Measurements from ENCODE around the gene NAGPA.
"Not testable (repeated sequence)": the region's sequence is repeated elsewhere in the genome, so short reads cannot be mapped to it uniquely, and the experiment has no call there.

NAGPA gene, protein sequence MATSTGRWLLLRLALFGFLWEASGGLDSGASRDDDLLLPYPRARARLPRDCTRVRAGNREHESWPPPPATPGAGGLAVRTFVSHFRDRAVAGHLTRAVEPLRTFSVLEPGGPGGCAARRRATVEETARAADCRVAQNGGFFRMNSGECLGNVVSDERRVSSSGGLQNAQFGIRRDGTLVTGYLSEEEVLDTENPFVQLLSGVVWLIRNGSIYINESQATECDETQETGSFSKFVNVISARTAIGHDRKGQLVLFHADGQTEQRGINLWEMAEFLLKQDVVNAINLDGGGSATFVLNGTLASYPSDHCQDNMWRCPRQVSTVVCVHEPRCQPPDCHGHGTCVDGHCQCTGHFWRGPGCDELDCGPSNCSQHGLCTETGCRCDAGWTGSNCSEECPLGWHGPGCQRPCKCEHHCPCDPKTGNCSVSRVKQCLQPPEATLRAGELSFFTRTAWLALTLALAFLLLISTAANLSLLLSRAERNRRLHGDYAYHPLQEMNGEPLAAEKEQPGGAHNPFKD

DNA sequence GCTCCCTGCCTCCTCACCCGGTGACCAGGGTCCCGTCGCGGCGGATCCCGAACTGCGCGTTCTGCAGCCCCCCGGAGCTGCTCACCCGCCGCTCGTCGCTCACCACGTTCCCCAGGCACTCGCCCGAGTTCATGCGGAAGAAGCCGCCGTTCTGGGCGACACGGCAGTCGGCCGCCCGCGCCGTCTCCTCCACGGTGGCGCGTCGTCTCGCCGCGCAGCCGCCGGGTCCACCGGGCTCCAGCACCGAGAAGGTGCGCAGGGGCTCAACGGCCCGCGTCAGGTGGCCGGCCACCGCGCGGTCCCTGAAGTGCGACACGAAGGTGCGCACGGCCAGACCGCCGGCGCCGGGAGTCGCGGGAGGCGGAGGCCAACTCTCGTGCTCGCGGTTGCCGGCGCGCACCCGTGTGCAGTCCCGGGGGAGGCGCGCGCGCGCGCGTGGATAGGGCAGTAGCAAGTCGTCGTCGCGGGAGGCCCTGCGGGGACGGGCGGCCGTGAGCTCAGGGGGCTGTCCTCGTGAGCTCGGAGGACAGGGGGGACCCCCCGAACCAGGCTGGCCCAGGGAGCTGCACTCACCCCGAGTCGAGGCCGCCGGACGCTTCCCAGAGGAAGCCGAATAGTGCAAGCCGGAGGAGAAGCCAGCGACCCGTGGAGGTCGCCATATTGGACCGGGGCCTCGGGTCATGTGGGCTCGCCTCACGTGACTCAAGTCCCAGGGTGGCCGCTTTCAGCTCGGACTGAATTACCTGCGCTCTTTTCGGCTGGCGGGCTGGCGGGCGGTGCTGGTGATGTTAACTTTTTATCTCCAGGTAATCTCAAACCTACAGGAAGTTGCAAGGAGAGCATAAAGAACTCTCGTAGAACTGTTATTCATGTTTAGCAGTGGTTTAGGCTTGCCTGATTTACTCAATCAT lies at the start of gene NAGPA:
NAGPA (minus strand) TSS at position 680 of the 911 bp plus-strand sequence; CDS start at position 659, 21 bp downstream.
- DNase-seq (ENCODE audit: low spot score): peak; percentile 96

DNA sequence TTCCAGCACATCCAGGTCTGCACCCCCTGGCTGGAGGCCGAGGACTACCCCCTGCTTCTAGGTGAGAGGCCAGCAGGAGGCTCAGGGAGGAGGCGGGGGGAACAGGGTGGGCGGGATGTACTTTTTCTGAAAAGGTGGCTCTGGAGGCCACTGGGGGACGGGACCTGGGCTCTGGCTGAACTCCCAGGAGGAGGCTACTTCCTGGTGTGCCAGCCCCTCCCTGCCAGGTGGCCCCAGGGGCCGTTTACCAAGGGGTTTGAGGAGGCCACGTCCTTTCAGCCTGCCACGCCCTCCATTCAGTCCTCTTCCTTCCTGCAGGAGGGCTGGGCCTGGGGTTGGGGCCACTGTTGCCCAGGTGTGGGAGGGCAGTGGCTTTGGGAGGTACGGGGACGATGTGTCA lies 47.3 kb upstream of the NAGPA start:
- DNase-seq (ENCODE audit: low spot score): not testable (repeated sequence)

DNA sequence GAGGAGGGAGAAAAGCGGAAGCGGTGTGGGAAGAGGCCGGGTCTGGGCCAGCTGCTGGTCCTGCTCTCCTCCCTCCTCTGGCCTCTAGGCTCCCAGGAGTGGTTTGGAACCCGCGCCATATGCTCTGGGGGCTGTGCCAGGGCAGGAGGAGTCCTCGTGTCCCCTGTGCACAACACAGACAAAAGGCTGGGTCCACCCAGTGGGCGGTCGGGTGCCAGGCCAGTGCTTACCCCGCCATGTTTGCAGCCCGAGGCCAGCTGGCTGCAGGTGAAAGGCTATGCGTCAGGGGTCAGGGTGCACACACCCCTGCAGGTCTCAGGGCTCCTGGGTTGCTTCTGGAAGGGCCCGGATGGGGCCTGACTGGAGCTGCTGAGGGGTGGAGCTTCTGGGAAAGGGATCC lies 46.7 kb upstream of the NAGPA start:
- not testable (repeated sequence) for DNase-seq (ENCODE audit: low spot score)

DNA sequence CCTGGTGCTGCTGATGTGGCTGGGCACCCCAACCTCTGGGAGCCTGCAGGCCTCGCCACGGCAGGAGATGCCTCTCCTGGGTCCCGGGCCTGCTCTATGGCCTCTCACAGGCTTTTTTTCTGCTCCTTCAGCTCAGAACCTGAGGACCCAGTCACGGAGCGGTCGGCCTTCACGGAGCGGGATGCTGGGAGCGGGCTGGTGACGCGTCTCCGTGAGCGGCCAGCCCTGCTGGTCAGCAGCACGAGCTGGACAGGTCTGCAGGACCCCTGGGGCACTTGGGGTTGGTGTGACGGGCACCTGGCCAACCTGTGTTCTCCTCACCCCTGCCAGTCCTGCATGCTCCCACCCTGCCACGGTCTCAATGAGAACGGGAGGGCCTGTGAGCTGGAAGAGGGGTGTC lies 44.9 kb upstream of the NAGPA start:
- DNase-seq (ENCODE audit: low spot score): no peak

DNA sequence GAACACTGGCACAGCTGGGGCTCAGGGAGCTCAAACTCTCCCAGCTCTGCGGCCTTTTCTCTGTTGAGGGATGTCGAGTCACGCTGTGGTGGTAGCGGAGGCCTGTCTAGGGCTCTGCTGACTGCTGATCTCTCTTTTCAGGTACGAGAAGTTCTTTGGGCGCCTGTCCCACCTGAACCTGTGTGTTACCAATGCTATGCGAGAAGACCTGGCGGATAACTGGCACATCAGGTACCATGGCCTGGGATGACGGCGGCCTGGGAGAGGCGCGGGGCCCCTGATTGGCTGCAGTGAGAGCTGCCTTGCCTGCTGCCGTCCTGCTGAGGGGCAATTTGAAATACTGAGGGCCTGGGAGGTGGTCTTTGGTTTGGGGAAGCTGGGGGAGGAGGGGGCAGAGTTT lies 43.6 kb upstream of the NAGPA start:
- no peak for DNase-seq (ENCODE audit: low spot score)

DNA sequence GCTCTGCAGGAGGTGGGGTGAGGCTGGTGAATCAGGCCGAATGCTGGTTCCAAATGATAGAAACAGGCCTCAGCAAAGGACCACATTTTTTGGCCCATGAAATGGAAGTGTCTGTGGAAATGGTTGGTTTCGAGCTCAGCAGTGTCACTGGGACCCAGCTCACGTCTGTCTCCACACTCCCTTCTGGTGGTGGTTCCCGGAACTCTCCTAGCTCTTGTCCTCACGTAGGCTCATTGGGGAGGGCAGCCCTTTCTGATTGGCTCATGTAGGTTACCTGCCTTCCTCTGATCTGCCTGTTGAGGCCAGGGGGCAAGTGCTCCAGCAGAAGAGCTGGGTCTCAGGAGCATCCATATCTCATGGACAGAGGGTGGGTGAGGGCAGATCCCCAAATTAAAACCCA lies 41.9 kb upstream of the NAGPA start:
- DNase-seq (ENCODE audit: low spot score): no peak

DNA sequence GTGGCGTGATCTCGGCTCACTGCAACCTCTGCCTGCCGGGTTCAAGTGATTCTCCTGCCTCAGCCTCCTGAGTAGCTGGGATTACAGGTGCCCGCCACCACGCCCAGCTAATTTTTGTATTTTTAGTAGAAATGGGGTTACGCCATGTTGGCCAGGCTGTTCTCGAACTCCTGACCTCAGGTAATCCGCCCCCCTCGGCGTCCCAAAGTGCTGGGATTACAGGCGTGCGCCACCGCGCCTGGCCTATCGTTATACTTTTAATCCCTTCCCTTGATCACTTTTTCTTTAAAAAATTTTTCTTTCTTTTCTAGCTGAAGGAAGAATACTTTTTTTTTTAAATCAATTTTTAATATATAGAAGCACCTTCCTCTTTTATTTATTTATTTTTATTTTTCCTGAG lies 40.0 kb upstream of the NAGPA start:
- DNase-seq (ENCODE audit: low spot score): not testable (repeated sequence)

DNA sequence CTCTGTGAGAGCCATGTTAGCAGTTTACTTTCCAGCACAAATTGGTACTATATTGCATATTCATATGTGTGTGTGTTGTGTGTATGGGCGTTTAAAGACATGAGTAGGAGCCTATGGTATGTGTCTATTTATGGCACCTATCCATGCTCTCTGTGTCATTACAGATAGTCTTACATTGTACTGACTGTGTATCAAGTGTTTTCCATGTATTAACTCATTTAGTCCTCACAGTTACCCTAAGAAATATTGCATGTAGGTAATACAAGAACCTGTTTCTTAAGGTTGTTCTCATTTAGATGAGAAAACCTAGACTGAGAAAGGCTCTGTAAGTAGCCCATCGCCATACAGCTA lies 39.5 kb upstream of the NAGPA start:
- no peak for DNase-seq (ENCODE audit: low spot score)

DNA sequence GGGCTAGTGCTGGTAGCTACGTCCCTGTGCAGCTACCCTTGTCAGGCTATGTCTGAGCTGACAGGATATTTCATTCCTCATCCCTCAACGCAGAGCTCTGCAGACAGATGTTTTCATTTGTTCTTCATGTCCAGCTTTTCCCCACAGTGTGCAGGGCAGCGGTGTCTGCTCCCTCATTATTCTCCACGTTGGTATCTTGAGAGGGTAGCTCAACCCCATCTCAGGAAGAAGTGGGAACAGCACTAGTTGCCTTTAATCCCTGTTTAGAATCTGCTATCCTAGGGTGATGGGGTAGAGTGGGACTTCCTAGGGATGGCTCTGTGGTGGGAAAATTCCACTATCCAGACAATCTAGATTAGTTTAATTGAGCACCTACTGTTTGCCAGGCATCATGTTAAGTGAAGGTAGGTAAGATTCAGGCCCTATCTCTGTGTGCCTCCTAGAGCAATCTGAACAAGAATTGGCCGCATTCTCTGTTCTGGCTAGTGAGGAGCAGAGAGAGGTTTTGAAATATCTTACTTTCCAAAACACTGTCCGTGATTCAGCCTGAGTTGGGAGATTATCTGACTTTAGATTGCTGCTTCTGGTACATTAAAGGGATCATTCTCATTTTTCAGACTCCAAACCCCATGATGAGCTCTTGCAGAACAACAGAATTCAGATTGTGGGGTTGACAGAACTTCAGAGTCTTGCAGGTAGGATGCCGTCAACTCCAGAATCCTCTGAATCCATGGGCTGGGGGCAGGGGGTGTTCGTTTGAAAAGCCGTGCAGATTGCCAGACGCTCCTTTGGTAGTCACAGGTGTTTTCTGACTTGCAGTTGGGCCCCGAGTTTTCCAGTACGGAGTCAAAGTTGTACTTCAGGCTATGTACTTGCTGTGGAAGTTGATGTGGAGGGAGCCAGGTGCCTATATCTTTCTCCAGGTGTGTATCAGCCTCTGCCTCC lies 38.9 kb upstream of the NAGPA start:
- no peak for DNase-seq (ENCODE audit: low spot score)

DNA sequence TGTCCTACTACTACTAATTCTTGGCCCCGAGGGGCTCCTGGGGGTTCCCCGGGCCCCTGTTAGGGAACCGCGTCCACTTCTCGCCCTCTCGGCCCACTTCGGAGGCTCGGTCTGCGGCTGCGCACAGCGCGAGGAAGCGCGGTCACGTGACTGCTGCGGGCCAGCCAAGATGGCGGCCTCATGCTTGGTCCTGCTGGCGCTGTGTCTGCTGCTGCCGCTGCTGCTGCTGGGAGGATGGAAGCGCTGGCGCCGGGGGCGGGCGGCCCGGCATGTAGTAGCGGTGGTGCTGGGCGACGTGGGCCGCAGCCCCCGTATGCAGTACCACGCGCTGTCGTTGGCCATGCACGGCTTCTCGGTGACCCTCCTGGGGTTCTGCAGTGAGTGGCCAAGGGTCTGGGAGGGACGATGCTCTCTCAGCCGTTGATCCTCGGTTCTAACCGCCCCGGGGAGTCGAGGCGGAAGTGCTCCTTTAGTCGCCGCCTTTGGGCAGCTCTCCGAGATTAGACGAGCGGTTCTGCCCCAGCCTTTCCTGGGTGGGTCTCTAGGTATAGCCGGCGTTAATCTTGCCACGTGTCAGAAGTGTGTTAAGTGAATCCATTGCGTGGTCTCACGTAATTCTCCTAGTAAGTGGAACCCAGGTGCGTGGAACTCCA lies 38.1 kb upstream of the NAGPA start, which contains the start of gene ALG1:
ALG1 (plus strand) TSS at position 163 of the 653 bp plus-strand sequence; CDS start at position 170, 7 bp downstream.
- peak; percentile 97 for DNase-seq (ENCODE audit: low spot score)

DNA sequence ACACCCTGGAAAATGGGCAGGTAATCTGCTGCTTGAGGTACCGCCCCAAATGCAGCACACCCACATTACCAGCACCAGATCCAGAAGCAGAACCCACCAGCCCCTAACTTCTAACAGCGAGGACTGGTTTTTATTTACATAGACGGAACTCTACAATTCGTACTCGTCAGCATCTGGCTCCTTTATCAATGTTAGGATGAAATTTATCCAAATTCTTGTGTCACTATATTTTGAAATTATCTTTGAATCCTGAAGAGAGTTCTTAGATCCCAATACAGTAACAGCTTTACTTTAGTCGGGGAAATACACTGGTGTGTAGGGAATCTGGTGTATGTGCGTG lies 37.6 kb upstream of the NAGPA start:
- DNase-seq (ENCODE audit: low spot score): no peak

DNA sequence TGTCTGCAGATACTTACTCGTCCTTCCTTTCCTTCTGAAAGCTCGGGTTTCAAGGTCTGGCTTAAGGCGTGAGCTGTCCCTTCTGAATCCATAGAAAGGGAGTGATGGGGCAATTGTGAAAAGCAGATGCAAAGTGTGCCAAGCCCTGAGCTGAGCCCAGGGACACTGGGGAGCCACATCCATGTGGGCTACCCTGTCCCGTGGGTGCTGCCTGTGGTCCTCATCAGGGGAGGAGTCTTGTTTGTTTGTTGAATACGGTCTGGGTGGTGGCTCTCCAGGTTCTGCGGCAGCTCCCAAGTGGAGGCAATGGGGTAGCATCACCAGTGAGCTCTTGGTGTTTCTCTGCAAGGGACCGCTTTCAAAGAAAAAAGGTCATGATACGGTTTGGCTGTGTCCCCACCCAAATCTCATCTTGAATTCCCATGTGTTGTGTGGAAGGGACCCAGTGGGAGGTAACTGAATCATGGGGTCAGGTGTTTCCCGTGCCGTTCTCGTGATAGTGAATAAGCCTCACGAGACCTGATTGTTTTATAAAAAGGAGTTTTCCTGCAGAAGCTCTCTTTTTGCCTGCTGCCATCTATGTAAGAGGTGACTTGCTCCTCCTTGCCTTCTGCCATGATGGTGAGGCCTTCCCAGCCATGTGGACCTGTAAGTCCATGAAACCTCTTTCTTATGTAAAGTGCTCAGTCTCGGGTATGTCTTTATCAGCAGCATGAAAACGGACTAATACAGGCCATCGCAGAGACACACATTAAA lies 36.9 kb upstream of the NAGPA start:
- DNase-seq (ENCODE audit: low spot score): no peak

DNA sequence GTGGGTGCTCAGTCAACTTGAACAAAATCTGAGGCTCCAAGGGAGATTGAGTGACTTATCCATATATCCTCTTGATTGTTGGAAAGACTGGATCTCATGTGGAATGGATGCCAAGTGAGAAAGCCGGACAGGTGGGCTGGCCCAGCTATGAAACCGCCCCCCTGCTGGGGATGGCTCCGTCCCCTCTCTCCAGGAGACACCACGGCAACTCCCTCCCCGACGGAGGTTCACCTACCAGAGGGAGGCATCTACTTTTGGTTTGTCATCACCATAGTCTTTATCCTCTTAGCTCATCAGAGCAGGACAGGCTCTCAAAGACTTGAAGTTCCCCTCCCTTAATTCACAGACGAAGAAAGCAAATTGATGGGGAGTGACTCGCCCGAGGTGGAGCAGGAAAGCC lies 36.1 kb upstream of the NAGPA start:
- DNase-seq (ENCODE audit: low spot score): no peak

DNA sequence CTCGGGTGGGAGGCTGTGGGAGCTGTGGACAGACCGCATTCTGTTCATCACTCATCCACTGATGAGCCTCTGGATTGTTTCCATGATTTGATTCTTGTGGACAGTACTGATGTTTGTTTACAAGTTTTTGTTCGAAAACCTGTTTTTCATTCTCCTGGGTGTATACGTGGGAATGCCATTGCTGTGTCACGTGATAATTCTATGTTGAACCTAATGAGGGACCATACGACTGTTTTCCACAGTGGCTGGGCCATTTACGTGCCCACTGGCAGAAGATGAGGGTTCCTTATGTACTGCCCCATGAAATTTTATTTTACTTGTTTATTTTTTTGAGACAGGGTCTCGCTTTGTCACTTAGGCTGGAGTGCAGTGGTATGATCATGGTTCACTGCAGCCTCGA lies 35.3 kb upstream of the NAGPA start:
- DNase-seq (ENCODE audit: low spot score): no peak

DNA sequence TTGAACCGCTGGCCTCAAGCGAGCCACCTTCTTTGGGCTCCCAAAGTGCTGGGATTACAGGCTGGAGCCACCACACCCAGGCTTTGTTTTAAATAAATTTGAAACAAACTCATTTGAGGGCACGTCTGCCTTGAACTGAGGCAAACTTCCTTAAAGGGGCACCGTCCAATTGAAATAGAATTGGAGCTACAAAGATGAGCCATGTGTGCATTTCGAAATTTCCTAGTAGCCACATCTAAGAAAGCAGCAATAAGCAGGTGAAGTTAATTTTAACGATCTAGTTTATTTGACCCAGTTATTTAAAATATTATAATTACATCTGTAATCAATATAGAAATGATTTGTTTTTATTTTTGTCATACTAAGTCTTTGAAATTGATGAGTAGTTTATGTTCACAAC lies 32.8 kb upstream of the NAGPA start:
- no peak for DNase-seq (ENCODE audit: low spot score)

DNA sequence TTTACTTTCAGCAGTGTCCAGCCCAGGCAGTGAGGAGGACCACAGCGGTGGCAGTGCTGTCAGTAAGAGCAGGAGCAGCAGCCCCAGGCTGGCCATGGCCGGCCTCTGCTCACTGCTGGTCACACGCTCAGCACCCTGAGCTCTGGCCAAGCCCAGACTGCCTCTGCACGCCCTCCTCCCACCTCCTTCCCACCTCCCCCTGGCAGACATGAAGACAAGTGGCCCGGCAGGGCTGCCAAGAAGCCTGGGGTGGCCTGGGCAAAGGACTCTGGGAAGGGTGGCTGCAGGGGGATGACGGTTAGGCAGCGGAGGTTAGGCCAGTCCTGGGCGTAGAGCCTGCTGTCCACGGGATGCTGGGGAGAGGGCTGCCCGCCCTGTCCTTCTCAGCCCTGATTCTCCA lies 32.1 kb upstream of the NAGPA start, which contains the start of gene C16orf89:
C16orf89 (minus strand) TSS at position 144 of the 400 bp plus-strand sequence; CDS start at position 96, 48 bp downstream.
- no peak for DNase-seq (ENCODE audit: low spot score)

DNA sequence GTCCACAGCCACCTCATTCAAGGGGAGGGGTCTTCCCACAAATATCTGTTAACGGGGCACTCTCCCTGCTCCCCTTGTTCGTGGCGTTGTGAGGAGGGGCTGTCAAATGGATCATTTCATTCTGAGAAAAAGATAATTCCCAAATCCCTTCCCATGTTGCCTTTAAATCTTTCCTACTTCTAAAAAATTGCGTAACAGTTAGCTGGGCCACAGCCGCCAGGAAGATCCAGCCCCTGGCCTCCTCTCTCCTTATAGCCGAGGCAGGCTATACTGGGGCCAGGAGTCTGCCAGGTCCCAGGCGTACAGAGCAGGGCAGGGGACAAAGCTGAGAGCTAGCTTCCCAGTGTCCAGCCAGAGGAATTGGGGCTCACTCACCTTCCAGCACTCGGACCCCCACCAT lies 31.6 kb upstream of the NAGPA start:
- DNase-seq (ENCODE audit: low spot score): no peak

DNA sequence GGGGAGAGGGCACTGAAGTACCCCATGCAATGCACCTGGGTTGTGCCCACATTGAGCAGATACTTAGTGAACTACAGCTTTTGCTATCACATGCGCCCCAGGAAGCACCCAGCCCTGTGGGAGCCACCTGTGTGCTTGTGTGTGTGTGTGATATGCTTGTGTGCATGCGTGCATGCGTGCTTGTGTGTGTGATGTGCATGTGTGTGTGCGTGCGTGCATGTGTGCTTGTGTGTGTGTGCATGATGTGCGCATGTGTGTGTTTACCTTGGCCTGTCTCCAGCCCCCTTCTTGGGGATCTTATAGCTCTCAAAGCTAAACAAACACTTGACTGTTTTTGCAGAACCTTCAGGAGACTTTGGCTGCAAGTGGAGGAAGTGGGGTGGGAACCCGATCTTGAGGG lies 31.2 kb upstream of the NAGPA start:
- DNase-seq (ENCODE audit: low spot score): no peak

DNA sequence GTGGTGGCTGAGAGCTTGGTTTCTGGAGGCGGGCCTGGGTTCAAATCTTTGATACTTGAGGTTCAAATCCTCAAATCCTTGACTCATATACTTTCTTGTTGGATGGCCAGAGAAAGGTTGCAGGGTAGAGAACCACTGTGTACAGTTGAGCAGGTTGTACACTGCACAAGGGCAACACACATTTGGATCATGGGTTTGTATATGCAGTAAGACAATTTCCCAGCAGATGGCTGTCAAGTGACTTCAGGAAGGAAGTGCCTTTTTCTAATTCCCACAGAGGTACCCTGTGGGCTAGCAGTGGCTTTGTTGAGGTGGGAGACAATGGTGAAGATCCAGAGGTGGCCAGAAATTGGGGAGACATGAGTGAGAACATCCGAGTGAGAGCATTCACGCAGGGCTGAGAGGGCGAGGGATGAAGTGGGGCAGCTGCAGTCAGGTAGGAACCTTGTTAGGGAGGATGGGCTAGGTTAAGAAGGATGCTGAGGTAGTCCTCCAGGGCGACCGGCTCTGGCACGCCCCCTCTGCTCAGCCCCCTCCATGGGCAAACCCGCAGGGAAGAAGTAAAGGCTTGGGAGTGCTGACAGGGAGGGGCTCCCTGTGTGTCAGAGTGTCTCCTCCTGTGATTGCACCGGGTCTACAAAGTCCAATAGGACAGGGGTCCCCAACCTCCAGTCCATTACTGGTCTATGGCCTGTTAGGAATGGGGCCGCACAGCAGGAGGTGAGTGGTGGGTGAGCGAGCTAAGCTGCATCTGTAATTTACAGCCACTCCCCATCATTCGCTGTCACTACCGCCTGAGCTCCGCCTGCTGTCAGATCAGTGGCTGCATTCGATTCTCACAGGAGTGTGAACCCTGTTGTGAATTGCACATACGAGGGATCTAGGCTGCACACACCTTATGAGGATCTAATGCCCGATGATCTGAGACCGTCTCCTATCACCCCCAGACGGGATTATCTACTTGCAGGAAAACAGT lies 29.3 kb upstream of the NAGPA start:
- DNase-seq (ENCODE audit: low spot score): no peak
